ENCODE results near the gene PER3.

Gene PER3

DNA sequence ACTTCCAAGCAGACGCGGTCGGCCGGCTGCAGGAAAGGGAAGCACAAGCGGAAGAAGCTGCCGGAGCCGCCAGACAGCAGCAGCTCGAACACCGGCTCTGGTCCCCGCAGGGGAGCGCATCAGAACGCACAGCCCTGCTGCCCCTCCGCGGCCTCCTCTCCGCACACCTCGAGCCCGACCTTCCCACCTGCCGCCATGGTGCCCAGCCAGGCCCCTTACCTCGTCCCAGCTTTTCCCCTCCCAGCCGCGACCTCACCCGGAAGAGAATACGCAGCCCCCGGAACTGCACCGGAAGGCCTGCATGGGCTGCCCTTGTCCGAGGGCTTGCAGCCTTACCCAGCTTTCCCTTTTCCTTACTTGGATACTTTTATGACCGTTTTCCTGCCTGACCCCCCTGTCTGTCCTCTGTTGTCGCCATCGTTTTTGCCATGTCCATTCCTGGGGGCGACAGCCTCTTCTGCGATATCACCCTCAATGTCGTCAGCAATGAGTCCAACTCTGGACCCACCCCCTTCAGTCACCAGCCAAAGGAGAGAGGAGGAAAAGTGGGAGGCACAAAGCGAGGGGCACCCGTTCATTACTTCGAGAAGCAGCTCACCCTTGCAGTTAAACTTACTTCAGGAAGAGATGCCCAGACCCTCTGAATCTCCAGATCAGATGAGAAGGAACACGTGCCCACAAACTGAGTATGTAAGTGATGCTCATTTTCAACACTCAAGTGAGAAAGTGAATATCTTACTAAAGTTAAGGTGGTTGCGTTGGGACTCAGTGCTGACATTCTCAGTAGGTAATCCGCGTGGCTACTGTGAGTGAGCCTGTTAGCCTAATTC, 43.2 kb downstream of the PER3 start:
- in situ Hi-C loops (cut with HindIII; ENCODE audit: low sequenced_read_pairs) = no loop called here

DNA sequence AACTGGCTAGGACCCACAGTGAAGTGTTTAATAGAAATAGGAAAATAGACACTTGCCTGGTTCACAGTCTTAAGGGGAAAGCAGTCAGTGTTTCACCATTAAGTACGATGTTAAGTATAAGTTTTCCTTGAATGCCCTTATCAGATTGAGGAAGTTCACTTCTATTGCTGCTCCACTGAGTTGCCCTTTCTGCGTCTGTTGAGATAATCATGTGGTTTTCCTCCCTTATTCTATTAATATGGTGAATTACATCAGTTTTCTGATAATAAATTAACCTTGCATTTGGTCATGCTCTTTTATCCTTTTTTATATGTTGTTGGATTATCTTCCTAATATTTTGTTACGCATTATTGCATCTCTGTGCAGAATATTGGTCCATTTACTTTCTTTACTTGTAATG, 47.4 kb downstream of the PER3 start:
- in situ Hi-C loops (cut with HindIII; ENCODE audit: low sequenced_read_pairs) = no loop called here

DNA sequence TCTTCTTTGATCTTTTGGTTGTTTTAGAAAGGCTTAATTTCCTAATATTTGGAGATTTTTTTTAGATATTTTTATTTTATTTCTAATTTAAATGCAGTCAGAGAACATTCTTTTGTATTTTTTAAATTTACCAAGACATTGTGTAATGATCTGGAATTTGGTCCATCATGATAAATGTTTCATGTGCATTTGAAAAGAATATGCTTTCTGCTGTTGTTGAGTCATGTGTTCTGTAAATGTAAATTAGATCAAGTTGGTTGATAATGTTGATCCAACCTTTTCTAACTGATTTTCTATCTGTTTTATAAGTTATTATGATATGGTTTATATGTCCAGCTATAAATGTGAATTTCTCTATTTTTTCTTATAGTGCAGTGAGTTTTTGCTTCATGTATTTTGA, 48.9 kb downstream of the PER3 start:
- in situ Hi-C loops (cut with HindIII; ENCODE audit: low sequenced_read_pairs) = no loop called here

DNA sequence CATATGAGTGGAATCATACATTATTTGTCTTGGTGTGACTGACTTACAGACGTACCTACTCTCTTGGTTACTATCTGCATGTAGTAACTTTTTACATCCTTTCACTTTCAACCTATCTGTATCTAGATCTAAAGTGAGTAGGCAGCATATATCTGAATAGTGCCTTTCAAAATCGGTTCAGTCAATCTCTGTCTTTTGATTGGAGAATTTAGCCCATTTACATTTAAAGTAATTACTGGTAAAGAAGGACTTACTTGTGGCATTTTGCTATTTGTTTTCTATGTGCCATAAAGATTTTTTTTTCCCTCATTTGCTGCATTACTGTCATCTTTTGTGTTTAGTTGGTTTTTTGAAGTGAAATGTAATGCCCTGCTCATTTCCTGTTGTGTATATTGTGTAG, 54.6 kb downstream of the PER3 start:
- in situ Hi-C loops (cut with HindIII; ENCODE audit: low sequenced_read_pairs) = no loop called here

DNA sequence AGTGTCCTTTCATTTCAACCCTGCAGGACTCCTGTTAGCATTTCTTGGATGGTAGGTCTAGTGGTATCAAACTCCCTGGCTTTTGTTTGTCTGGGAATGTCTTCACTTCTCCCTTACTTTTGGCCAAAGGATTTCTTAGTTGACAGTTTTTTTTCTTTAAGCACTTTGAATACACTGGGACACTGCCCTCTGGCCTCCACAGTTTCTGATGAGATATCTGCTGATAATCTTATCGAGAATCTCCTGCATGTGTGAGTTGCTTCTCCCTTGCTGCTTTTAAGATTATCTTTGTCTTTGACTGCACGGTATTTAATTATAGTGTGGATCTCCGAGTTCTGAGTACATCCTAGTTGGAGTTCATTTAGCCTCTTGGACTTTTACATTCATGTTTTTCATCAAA, 55.4 kb downstream of the PER3 start:
- in situ Hi-C loops (cut with HindIII; ENCODE audit: low sequenced_read_pairs) = no loop called here

DNA sequence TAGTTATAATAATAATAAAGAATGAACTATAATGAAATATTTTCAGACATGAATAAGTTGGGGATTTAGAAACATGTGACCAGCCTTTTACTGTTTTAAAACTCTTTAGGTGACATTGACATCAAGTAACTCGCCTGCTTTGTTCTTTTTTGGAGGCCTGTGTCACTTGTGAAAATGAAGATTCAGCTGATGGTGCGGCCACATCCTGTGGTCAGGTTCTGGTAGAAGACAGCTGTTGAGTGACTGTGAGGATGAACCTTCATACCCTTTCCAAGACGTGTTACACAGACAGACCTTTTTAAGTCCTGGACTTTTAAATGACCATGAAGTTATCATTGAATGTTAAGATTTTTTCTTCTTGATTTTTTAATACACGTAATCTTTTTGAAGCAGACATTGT, 58.4 kb downstream of the PER3 start:
- in situ Hi-C loops (cut with HindIII; ENCODE audit: low sequenced_read_pairs) = no loop called here

DNA sequence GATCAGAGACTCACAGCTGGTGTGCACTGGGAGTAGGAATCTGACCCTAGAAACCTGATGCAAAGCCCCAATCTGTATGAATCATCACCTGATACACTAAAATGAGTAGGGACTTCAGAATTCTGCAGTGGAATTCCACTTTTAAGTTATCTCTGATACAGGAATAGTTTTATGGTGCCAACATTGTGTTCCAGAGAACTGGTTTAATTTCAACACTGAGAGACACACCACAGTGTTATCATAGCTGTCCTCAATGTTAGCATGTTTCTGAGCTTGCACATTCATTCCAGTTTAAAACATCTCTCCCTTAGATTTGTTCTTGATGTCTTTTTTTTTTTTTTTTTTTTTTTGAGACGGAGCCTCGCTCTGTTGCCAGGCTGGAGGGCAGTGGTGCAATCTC, 61.7 kb downstream of the PER3 start:
- in situ Hi-C loops (cut with HindIII; ENCODE audit: low sequenced_read_pairs) = no loop called here

DNA sequence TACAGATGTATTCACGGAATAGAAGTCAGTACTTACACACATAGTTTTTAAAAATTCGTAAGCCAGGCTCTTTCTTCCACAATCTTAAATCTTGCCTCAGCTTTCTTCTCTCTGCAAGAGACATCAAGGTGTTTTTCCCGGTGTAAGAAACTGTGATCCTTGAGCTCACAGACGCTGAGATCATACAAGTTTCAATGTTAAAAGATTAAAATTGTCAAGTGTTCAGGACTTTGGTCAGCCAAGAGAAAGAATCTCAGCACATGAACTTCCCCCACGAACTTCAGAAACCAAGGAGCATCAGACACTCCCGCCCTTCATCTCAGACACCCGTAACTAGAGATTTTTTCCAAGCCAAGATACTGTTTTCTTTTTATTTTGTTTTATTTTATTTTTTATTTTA, 62.6 kb downstream of the PER3 start:
- in situ Hi-C loops (cut with HindIII; ENCODE audit: low sequenced_read_pairs) = no loop called here

DNA sequence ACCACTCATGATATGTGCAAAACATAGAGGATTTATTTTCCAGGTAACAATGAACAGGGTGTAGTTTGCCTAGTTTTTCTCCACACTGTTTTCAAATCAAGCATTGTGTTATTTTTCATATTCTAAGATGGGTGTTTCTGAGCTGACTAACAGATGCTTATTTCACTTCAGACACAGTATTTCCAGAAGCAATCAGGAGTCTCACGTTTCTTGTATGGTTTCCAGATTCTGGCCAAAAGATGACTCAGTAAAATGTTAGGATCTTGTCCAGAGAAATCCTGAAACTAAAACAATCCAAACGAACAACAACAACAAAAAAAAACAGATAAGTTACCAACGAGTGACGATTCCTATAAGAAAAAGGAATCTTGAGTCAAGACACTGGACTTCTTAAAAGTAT, 63.5 kb downstream of the PER3 start:
- in situ Hi-C loops (cut with HindIII; ENCODE audit: low sequenced_read_pairs) = no loop called here

DNA sequence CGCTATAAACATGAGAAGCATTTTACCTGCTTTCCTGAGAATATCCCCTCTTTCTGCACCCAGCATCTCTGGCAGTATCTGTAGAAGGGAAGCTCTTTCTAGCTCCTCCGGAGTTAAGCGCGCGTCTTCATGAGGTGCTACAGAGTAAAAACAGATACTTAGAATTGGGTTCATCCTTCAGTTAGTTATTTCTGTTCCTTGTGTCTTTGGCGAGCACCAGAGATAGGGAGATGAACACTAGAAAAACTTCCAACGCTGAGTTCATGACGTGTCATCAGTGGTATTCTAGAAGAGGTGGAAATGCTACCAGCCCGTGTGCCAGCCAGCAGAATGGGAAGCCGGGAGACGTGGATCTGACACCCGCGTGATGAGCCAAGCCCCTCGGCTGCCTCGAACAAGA, 66.7 kb downstream of the PER3 start:
- in situ Hi-C loops (cut with HindIII; ENCODE audit: low sequenced_read_pairs) = no loop called here

DNA sequence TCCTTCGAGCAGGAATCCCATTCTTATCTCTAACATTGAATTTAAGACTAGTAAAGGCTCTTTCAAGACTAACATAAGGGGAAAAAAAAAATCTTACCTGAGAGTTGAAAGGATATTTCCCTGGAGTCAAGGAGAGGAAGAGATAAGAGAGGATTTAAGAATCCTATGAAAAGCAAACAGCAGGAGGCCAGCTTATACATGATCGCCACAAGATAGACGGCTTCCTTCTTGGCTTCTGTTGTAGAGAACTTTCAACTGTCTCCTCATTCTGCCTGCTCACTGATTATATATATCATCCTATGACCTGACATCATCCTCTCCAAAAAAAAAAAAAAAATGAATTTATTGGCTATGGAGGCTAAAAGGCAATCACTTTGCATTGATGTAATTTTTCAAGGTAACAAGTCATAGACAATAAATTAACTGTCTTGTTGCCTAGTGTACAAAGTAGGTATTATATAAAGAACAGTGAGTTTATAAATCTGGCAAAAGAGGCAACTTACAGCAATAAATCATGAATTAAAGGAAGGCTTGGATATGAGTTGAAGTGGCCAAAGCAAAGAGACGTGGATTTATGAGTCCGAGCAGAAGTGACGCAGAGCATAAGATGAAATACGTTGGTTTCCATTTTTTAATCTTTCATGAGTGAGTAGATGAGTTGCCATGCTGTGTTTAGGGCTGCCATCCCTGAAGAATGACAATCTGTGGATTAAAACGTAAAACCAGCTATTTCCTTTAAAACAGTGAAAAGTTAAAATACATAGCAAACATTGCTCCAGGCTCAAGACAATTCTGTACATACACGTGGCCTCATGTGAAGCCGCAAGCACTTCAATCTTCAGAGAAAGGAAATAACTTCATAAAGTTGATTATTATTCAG, 69.0 kb downstream of the PER3 start, which contains the start of gene UTS2:
Gene UTS2 (minus strand): TSS at position 262 of the 880 bp plus-strand sequence. CDS start 62 bp downstream, at position 200.
- in situ Hi-C loops (cut with HindIII; ENCODE audit: low sequenced_read_pairs) = no loop called here

DNA sequence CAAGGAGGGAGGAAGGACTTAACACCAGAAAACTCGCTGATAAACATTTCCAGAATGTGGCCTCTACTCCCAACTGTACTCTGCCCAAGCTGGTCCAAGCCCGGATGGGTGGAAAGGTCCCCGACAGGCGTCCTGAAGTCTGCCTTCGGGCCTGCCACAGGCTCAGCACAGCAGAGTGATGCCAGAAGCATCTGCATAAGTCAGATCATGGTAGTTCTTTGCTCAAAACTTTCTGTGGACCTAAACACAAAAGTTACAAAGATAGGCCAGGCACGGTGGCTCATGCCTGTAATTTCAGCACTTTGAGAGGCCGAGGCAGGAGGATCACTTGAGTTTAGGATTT, 69.6 kb downstream of the PER3 start:
- in situ Hi-C loops (cut with HindIII; ENCODE audit: low sequenced_read_pairs) = no loop called here

DNA sequence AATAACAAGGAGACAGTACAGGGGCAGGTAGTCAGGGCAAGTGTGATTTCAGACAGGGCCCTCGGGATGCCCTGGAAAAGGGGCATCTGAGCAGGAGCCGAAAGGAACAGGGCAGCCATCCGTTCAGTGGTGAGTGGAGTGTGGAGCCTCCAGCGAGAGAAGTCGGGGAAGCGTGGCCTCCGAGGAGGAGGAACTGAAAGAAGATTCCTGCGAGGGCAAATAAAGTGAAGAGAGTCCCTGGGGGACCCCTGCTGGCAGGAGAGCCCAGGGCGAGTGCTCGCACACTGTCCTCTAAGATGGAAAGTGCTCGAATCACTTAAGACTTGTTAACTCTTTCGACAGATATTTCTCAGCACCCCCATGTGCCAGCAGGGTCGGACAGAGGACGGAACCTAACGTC, 72.3 kb downstream of the PER3 start:
- in situ Hi-C loops (cut with HindIII; ENCODE audit: low sequenced_read_pairs) = loop anchor here (5.0 kb wide), 1 partner anchor 41 kb away; no protein-coding TSS in a partner anchor

DNA sequence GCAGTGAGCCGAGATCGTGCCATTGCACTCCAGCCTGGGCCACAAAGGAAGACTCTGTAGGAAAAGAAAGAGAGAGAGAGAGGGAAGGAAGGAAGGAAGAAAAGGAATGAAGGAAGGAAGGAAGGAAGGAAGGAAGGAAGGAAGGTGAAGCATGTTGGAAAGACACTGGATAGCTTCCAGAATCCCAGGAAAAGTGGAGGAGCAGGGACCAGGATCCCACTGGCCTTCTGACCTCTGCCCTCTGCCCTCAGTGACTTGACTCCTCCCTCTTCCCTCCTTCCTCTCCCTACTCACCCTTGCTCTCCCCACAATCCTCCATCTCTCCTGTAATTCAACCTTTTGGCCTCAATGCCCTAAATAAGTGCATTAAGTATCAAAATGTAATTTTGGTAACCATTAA, 72.9 kb downstream of the PER3 start:
- in situ Hi-C loops (cut with HindIII; ENCODE audit: low sequenced_read_pairs) = loop anchor here (5.0 kb wide), 1 partner anchor 40 kb away; no protein-coding TSS in a partner anchor

DNA sequence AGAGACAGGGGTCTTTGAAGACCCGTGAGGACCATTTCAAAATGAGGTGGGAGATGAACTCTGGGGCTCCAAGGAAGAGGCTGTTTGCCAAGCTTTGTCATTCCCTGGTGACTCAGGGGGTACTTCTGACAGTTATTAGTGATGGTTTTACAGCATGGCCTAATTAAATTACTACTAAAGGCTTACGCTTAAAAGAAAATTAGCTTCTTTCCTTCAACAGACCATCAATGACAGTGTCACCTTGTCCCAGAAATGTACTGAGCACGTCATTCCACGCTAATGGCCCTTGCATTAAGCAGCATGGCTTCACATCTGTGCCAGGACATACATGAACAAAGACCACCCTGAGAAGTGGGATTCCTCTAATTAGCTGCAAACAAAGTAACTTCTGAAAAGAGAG, 73.9 kb downstream of the PER3 start:
- in situ Hi-C loops (cut with HindIII; ENCODE audit: low sequenced_read_pairs) = loop anchor here (5.0 kb wide), 1 partner anchor 39 kb away; no protein-coding TSS in a partner anchor

DNA sequence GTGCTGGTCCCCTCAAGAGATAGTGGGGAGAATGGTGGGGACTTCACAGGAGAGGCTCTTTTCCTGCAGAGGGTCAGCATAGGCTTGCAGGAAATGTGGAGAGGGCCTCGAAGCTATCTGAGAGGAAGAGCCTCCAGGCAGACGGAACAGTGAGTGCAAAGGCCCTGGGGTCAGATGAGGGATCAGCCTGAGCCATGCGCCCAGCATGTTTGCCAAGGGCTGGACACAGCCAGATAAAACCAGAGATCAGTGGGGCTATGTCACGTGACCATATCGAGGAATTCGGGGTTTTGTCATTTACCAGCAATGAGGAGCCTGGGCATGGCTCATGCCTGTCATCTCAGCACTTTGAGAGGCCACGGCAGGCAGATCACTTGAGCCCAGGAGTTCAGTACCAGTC, 75.3 kb downstream of the PER3 start:
- in situ Hi-C loops (cut with HindIII; ENCODE audit: low sequenced_read_pairs) = loop anchor here (5.0 kb wide), 1 partner anchor 38 kb away; no protein-coding TSS in a partner anchor

DNA sequence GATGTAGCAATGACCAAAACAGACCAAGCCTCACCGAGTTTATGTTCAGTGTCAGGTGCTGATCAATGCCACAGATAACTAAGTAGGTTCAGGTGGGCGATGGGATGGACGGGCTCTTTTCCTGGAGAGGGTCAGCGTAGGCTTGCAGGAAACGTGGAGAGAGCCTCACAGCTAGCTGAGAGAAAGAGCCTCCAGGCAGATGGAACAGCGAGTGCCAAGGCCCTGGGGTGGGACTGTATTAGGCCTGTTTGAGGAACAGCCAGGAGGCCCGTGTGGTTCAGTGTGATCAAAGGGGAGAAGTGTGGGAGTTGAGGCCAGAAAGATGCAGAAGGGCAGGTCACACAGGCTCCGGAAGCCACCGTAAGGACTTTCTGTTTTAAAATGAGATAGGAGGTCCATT, 76.0 kb downstream of the PER3 start:
- in situ Hi-C loops (cut with HindIII; ENCODE audit: low sequenced_read_pairs) = no loop called here

DNA sequence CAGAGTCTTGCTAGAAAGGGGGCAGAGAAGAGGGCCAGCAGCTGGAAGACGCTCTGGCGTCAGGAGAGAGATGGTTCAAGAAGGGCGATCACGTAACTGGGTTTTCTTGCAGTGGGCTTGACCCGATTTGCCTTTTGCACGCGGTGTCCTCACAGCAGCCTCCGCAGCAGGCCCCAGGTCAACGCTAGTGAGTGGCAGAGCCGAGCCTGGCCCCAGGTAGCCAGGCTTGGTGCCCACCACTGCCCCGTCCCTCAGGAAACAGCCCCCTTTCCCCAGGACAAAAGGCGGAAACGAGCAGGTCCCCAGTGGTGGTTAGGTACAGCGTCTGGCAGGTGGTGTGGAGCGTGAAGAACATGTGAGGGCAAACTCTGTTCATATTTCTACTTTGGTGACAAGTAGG, 77.4 kb downstream of the PER3 start:
- in situ Hi-C loops (cut with HindIII; ENCODE audit: low sequenced_read_pairs) = no loop called here

DNA sequence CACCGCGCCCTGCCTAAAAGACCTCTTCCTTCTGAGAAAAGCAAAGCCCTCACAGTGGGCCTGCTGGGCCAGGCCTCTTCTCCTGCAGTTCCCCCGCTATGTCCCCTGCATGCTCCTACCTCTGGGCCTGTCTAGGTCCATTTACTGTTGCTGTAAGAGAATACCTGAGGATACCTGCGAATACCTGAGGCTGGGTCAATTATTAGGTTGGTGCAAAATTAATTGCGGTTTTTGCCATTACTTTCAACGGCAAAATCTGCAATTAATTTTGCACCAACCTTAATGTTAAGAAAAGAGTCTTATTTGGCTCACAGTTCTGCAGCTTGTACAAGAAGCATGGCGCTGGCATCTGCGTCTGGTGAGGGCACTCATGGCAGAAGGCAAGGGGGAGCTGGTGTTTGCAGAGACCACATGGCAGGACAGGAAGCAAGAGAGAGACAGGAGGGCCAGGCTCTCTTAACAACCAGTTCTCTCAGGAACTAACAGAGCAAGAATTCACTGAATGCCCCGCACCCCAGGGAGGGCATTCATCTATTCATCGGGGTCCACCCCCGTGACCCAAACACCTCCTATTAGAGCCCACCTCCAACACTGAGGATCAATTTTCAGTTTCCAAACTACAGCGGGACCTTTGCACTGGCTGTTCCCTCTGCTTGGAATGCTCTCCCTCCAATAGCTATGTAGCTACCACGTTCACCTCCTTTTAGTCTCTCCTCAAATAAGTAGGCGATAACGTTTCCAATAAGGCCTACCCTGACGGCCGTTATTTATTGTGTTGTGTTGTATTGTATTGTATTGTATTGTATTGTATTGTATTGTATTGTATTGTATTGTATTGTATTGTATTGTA, 78.3 kb downstream of the PER3 start:
- in situ Hi-C loops (cut with HindIII; ENCODE audit: low sequenced_read_pairs) = no loop called here

DNA sequence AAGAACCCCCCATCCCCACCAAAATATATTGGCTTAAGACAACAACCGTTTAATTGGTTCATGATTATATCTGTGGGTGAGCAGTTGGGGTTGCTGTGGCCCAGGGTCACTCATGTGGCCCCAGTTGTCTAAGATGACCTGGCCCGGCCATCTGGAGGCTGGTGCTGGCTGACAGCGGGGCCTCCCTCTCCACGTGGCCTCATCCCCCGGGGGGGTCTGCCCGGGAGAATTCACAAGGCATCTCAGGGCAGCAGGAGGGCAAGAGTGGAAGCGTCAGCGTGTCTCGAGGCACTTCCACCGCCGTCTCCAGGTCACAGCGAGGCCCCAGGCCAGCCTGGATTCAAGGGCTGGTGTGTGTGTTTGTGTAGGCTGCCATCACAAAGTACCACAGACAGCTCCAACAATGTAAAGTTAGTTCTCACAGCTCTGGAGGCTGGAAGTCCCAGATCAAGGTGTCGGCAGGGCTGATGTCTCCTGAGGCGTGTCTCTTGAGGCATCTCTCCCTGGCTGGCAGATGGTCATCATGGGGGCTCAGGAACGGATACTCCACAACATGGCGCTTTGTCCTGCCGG, 79.8 kb downstream of the PER3 start:
- in situ Hi-C loops (cut with HindIII; ENCODE audit: low sequenced_read_pairs) = no loop called here

DNA sequence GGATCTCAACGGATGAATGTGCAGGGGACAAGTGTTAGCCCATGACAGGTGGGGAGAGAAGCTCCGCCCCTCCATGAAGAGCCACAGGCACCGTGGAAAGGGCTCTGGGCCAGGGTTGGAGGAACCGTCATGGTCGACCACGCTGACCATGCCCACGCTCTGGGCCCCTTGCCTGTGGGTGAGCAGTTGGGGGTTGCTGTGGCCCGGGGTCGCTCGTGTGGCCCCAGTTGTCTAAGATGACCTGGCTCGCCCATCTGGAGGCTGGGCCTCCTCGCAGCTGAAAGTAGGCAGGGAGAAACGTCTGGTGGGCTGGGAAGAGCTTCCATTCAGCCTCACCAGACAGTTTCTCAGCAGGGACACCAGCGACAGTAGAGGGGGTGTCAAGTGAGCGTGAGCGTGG, 81.9 kb downstream of the PER3 start:
- in situ Hi-C loops (cut with HindIII; ENCODE audit: low sequenced_read_pairs) = no loop called here

Measured in endothelial cell of hepatic sinusoid (primary cell).